ENCODE measurements around the gene ACVRL1.

DNA sequence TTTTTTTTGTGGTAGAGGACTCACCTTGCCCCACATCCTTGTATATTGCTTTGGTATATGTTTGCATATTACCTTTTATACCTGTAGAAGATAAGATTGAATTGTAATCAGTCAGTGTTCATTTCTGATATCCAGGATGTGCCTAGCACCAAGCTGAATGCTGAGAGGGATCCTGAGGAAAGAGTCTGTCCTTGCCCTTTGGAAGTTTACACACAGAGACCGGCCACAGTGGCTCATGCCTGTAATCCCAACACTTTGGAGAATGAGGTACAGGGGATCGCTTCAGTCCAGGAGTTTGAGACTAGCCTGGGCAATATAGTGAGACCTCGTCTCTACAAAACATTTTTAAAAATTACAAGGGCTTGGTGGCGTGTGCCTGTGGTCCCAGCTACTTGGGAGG is 52.6 kb downstream of the ACVRL1 start:
- TF ChIP-seq POLR2AphosphoS5 (IDR thresholded peaks at IDR 0.05; ENCODE audit: low read depth, low read length) (no peak), POLR2A (IDR thresholded peaks at IDR 0.05; ENCODE audit: low read depth, low read length) (no peak), TAF1 (IDR thresholded peaks at IDR 0.05; ENCODE audit: borderline replicate concordance, low read depth, low read length) (no peak)
